HUES48 (cell line): Measurements from ENCODE around the gene CCND2.

Source experiments
- H3K27ac ChIP-seq: one replicate; pipeline ENCODE4 v1.7.0; 2013; ENCODE audit warnings: low read depth, low read length, inconsistent platforms
- H3K27me3 ChIP-seq: 2 replicates; pipeline ENCODE4 v1.6.1; 2013; ENCODE audit warnings: mild to moderate bottlenecking, low read length; ENCODE audit not compliant: control insufficient read depth, insufficient read depth
- H3K36me3 ChIP-seq: 2 replicates; pipeline ENCODE4 v1.6.1; 2013; ENCODE audit warnings: low read length; ENCODE audit not compliant: control insufficient read depth, insufficient read depth
- H3K4me1 ChIP-seq: 2 replicates; pipeline ENCODE4 v1.6.1; 2013; ENCODE audit warnings: mild to moderate bottlenecking, low read length; ENCODE audit not compliant: control insufficient read depth, insufficient read depth
- H3K4me3 ChIP-seq: 2 replicates; pipeline ENCODE4 v1.5.1; 2013; ENCODE audit warnings: mild to moderate bottlenecking, low read depth, low read length
- H3K9ac ChIP-seq: 2 replicates; pipeline ENCODE4 v1.6.1; 2013; ENCODE audit warnings: mild to moderate bottlenecking, low read depth, low read length, moderate library complexity
- H3K9me3 ChIP-seq: 2 replicates; pipeline ENCODE4 v1.6.1; 2013; ENCODE audit warnings: low read length; ENCODE audit not compliant: control insufficient read depth, insufficient read depth

The CCND2 gene

GRCh38 chr12:4293966-4294505 lies 20.5 kb downstream of the CCND2 start:
- H3K36me3 ChIP-seq: peaks cover 83% of the 10 kb centered on the region
- no peak overlapping the region for H3K27ac ChIP-seq
- no peak overlapping the region for H3K4me3 ChIP-seq
- no peaks in the 10 kb centered on the region for H3K27me3 ChIP-seq
- H3K4me1 ChIP-seq: no peaks in the 10 kb centered on the region
- H3K9me3 ChIP-seq: no peaks in the 10 kb centered on the region
- no peak overlapping the region for H3K9ac ChIP-seq

- peaks cover 82% of the 10 kb centered on the region for H3K36me3 ChIP-seq
Measured at GRCh38 chr12:4296751-4297150, 23.2 kb downstream of the CCND2 start.

GRCh38 chr12:4297617-4298016 lies 24.1 kb downstream of the CCND2 start:
- no peak overlapping the region for H3K27ac ChIP-seq

More at GRCh38 chr12:4296751-4297150, 23.2 kb downstream of the CCND2 start:
- Histone ChIP-seq H3K4me3 (no peak overlapping the region), H3K9ac (no peak overlapping the region), H3K4me1 (no peaks in the 10 kb centered on the region), H3K27ac (no peak overlapping the region), H3K9me3 (no peaks in the 10 kb centered on the region), H3K27me3 (no peaks in the 10 kb centered on the region)

GRCh38 chr12:4300883-4301282 lies 27.3 kb downstream of the CCND2 start:
- H3K4me1 ChIP-seq: no peaks in the 10 kb centered on the region
- H3K36me3 ChIP-seq: peaks cover 82% of the 10 kb centered on the region
- H3K27ac ChIP-seq: no peak overlapping the region

More at GRCh38 chr12:4297617-4298016, 24.1 kb downstream of the CCND2 start:
- Histone ChIP-seq H3K27me3 (no peaks in the 10 kb centered on the region), H3K9ac (no peak overlapping the region), H3K4me3 (no peak overlapping the region), H3K9me3 (no peaks in the 10 kb centered on the region), H3K4me1 (no peaks in the 10 kb centered on the region), H3K36me3 (peaks cover 86% of the 10 kb centered on the region)

GRCh38 chr12:4301932-4302501 lies 28.5 kb downstream of the CCND2 start:
- H3K9ac ChIP-seq: no peak overlapping the region
- no peaks in the 10 kb centered on the region for H3K9me3 ChIP-seq
- H3K27me3 ChIP-seq: no peaks in the 10 kb centered on the region
- H3K36me3 ChIP-seq: peaks cover 71% of the 10 kb centered on the region
- no peak overlapping the region for H3K27ac ChIP-seq
- no peak overlapping the region for H3K4me3 ChIP-seq
- H3K4me1 ChIP-seq: peaks cover 9% of the 10 kb centered on the region

More at GRCh38 chr12:4300883-4301282, 27.3 kb downstream of the CCND2 start:
- Histone ChIP-seq H3K4me3 (no peak overlapping the region), H3K9ac (no peak overlapping the region), H3K9me3 (no peaks in the 10 kb centered on the region), H3K27me3 (no peaks in the 10 kb centered on the region)

- Histone ChIP-seq H3K36me3 (peaks cover 65% of the 10 kb centered on the region), H3K4me1 (peaks cover 16% of the 10 kb centered on the region), H3K9me3 (no peaks in the 10 kb centered on the region), H3K4me3 (no peak overlapping the region), H3K27me3 (no peaks in the 10 kb centered on the region), H3K27ac (no peak overlapping the region), H3K9ac (no peak overlapping the region)
Measured at GRCh38 chr12:4302881-4303280, 29.3 kb downstream of the CCND2 start.

GRCh38 chr12:4303750-4304149 lies 30.2 kb downstream of the CCND2 start:
- H3K27me3 ChIP-seq: no peaks in the 10 kb centered on the region
- H3K4me1 ChIP-seq: peaks cover 23% of the 10 kb centered on the region
- peaks cover 57% of the 10 kb centered on the region for H3K36me3 ChIP-seq
- H3K27ac ChIP-seq: no peak overlapping the region
- no peaks in the 10 kb centered on the region for H3K9me3 ChIP-seq
- H3K4me3 ChIP-seq: no peak overlapping the region
- H3K9ac ChIP-seq: no peak overlapping the region

- Histone ChIP-seq H3K4me3 (peak overlapping the region; percentile 48), H3K9ac (peak overlapping the region; percentile 32; the same call in 1 of the 2 replicates), H3K4me1 (peaks cover 25% of the 10 kb centered on the region), H3K27me3 (no peaks in the 10 kb centered on the region), H3K36me3 (peaks cover 20% of the 10 kb centered on the region), H3K27ac (peak overlapping the region; percentile 61), H3K9me3 (no peaks in the 10 kb centered on the region)
Measured at GRCh38 chr12:4307593-4308333, 34.2 kb downstream of the CCND2 start.

- Histone ChIP-seq H3K36me3 (peaks cover 15% of the 10 kb centered on the region), H3K4me3 (peak overlapping the region; percentile 48), H3K27me3 (no peaks in the 10 kb centered on the region), H3K4me1 (peaks cover 25% of the 10 kb centered on the region), H3K27ac (peak overlapping the region; percentile 42), H3K9me3 (no peaks in the 10 kb centered on the region), H3K9ac (no peak overlapping the region)
Measured at GRCh38 chr12:4308334-4308950, 34.9 kb downstream of the CCND2 start.

GRCh38 chr12:4311776-4312175 lies 38.2 kb downstream of the CCND2 start:
- no peaks in the 10 kb centered on the region for H3K36me3 ChIP-seq
- H3K9ac ChIP-seq: no peak overlapping the region
- no peak overlapping the region for H3K4me3 ChIP-seq
- H3K27me3 ChIP-seq: no peaks in the 10 kb centered on the region
- peaks cover 19% of the 10 kb centered on the region for H3K4me1 ChIP-seq
- no peaks in the 10 kb centered on the region for H3K9me3 ChIP-seq
- no peak overlapping the region for H3K27ac ChIP-seq

GRCh38 chr12:4312251-4312650 lies 38.7 kb downstream of the CCND2 start:
- Histone ChIP-seq H3K27ac (no peak overlapping the region), H3K4me1 (peaks cover 14% of the 10 kb centered on the region), H3K27me3 (no peaks in the 10 kb centered on the region), H3K36me3 (no peaks in the 10 kb centered on the region), H3K9me3 (no peaks in the 10 kb centered on the region), H3K9ac (no peak overlapping the region), H3K4me3 (no peak overlapping the region)
